H1 (cell line): ENCODE data around the gene CALU. TPM values are rescaled to one million over a fixed set of nuclear protein-coding genes. Genes with fewer than 3 reads are reported as not detected.

Experiments
- CTCF ChIA-PET: fragments of 300-600 bp; sonication (Branson Sonifier 250); formaldehyde crosslinking; loops from one replicate; lab custom pipeline; 2021; ENCODE audit not compliant: partially characterized antibody; lab: Charles Lee
- POLR2A ChIA-PET: fragments of 300-600 bp; sonication (Branson Sonifier 250); formaldehyde crosslinking; loops from one replicate; lab custom pipeline; 2021; ENCODE audit warnings: inconsistent platforms; ENCODE audit not compliant: partially characterized antibody; lab: Charles Lee
- DNase-seq, 2 experiments: peaks; one replicate each; pipeline versions ENCODE4 v3.0.0 to v3.0.0-alpha.2; 2010 to 2022; ENCODE audit warnings: low spot score in 2 of 2, low read depth in 1 of 2, mixed read lengths in 1 of 2
- FAIRE-seq: peaks from 2 replicates; lab custom pipeline; 2011; peaks lifted over from hg19 to GRCh38; lab: Jason Lieb, UNC
- H2AFZ ChIP-seq: 2 replicates; pipeline ENCODE4 v1.8.1; 2012; ENCODE audit warnings: low read length, inconsistent platforms
- H2AK5ac ChIP-seq: 2 replicates; pipeline ENCODE4 v1.6.1; 2013; ENCODE audit warnings: low read depth, low read length
- H2BK120ac ChIP-seq: replicated peaks from 2 replicates; pipeline ENCODE3; 2013; ENCODE audit warnings: low read depth, low read length, inconsistent platforms
- H2BK12ac ChIP-seq: 2 replicates; pipeline ENCODE4 v1.6.1; 2013; ENCODE audit warnings: low read depth, low read length
- H2BK15ac ChIP-seq: 2 replicates; pipeline ENCODE4 v1.6.1; 2013; ENCODE audit warnings: low read length
- H2BK20ac ChIP-seq: 2 replicates; pipeline ENCODE4 v1.6.1; 2013; ENCODE audit warnings: low read length
- H2BK5ac ChIP-seq: 2 replicates; pipeline ENCODE4 v1.6.1; 2013; ENCODE audit warnings: low read depth, low read length
- H3K14ac ChIP-seq: 2 replicates; pipeline ENCODE4 v1.6.1; 2013; ENCODE audit warnings: inconsistent platforms; ENCODE audit not compliant: insufficient read length
- H3K18ac ChIP-seq: 2 replicates; pipeline ENCODE4 v1.6.1; 2013; ENCODE audit warnings: low read length; ENCODE audit errors: extremely low read depth
- H3K23ac ChIP-seq: 2 replicates; pipeline ENCODE4 v1.6.1; 2013; ENCODE audit warnings: inconsistent platforms; ENCODE audit not compliant: insufficient read length
- H3K23me2 ChIP-seq: 2 replicates; pipeline ENCODE4 v1.6.1; 2013; ENCODE audit warnings: low read depth, low read length
- H3K27ac ChIP-seq: 2 replicates; pipeline ENCODE4 v1.6.1; 2011; ENCODE audit warnings: low read depth, low read length, inconsistent platforms
- H3K27me3 ChIP-seq, 4 experiments: replicated peaks in 1 of 4; 1 replicate in 1 of 4; 2 replicates in 3 of 4; pipeline versions ENCODE4 v1.6.1 to v1.8.1; 2011 to 2013; ENCODE audit warnings: low read length in 3 of 4, mild to moderate bottlenecking in 3 of 4, inconsistent platforms in 2 of 4, mixed read lengths in 2 of 4, moderate library complexity in 1 of 4; ENCODE audit not compliant: control insufficient read depth in 3 of 4, insufficient read depth in 3 of 4; ENCODE audit errors: extremely low read depth in 1 of 4
- H3K36me3 ChIP-seq, 4 experiments: 2 replicates each; pipeline versions ENCODE4 v1.6.1 to v1.8.1; 2011 to 2013; ENCODE audit warnings: mild to moderate bottlenecking in 4 of 4, low read length in 3 of 4, moderate library complexity in 2 of 4, control low read depth in 1 of 4, inconsistent platforms in 1 of 4; ENCODE audit not compliant: insufficient read depth in 4 of 4, control insufficient read depth in 2 of 4
- H3K4ac ChIP-seq: replicated peaks from 2 replicates; pipeline ENCODE3; 2013; ENCODE audit warnings: low read length, low read depth, mixed read lengths, inconsistent platforms; ENCODE audit not compliant: insufficient read length
- H3K4me1 ChIP-seq, 4 experiments: replicated peaks in 1 of 4; 1 replicate in 1 of 4; 2 replicates in 3 of 4; pipeline versions ENCODE4 v1.6.1 to v1.8.1; 2011 to 2013; ENCODE audit warnings: low read length in 3 of 4, inconsistent platforms in 2 of 4, mixed read lengths in 1 of 4; ENCODE audit not compliant: insufficient read depth in 4 of 4, control insufficient read depth in 3 of 4
- H3K4me2 ChIP-seq, 2 experiments: 2 replicates each; pipeline versions ENCODE4 v1.6.1 to v1.8.1; 2011 to 2013; ENCODE audit warnings: low read depth in 2 of 2, low read length in 2 of 2, control low read depth in 1 of 2, inconsistent platforms in 1 of 2, mild to moderate bottlenecking in 1 of 2; ENCODE audit not compliant: insufficient read depth in 1 of 2
- H3K4me3 ChIP-seq, 4 experiments: fragments of 200-600, 300-600 bp in 1 of 4; sonication (generic), shearing (Covaris generic), sonication (Bioruptor Twin) in 1 of 4; 2 replicates each; pipeline versions ENCODE4 v1.5.1 to v1.8.1; 2011 to 2016; ENCODE audit warnings: low read length in 4 of 4, low read depth in 3 of 4, control low read depth in 2 of 4, inconsistent platforms in 2 of 4, mild to moderate bottlenecking in 2 of 4, mixed read lengths in 1 of 4, moderate library complexity in 1 of 4; ENCODE audit not compliant: insufficient read depth in 2 of 4; ENCODE audit errors: extremely low read depth in 1 of 4
- H3K56ac ChIP-seq: replicated peaks from 2 replicates; pipeline ENCODE3; 2013; ENCODE audit warnings: low read depth, mild to moderate bottlenecking, mixed read lengths, low read length, inconsistent platforms; ENCODE audit not compliant: insufficient read length
- H3K79me1 ChIP-seq: 2 replicates; pipeline ENCODE4 v1.6.1; 2013; ENCODE audit warnings: low read depth, low read length, control low read depth
- H3K79me2 ChIP-seq, 2 experiments: 2 replicates each; pipeline versions ENCODE4 v1.6.1 to v1.8.1; 2012 to 2013; ENCODE audit warnings: low read length in 2 of 2, mild to moderate bottlenecking in 2 of 2, inconsistent platforms in 1 of 2; ENCODE audit not compliant: insufficient read depth in 2 of 2, control insufficient read depth in 1 of 2
- H3K9ac ChIP-seq, 4 experiments: replicated peaks in 1 of 4; 1 replicate in 1 of 4; 2 replicates in 3 of 4; pipeline versions ENCODE4 v1.6.1 to v1.8.1; 2011 to 2013; ENCODE audit warnings: low read depth in 3 of 4, low read length in 3 of 4, control low read depth in 2 of 4, mild to moderate bottlenecking in 2 of 4, moderate library complexity in 2 of 4, inconsistent platforms in 1 of 4; ENCODE audit errors: extremely low read depth in 1 of 4
- H3K9me3 ChIP-seq, 2 experiments: 2 replicates each; pipeline versions ENCODE4 v1.6.1 to v1.8.1; 2012 to 2013; ENCODE audit warnings: mild to moderate bottlenecking in 2 of 2, moderate library complexity in 2 of 2, control low read depth in 1 of 2, inconsistent platforms in 1 of 2, low read depth in 1 of 2, low read length in 1 of 2, mixed read lengths in 1 of 2; ENCODE audit not compliant: insufficient read depth in 2 of 2
- H4K20me1 ChIP-seq, 2 experiments: replicated peaks in 1 of 2; 2 replicates each; pipeline versions ENCODE3 to v1.8.1; 2011 to 2013; ENCODE audit warnings: inconsistent platforms in 2 of 2, low read length in 2 of 2, mild to moderate bottlenecking in 1 of 2; ENCODE audit not compliant: insufficient read depth in 2 of 2, control insufficient read depth in 1 of 2
- H4K5ac ChIP-seq: 2 replicates; pipeline ENCODE4 v1.6.1; 2013; ENCODE audit warnings: low read length, low read depth, mixed read lengths, inconsistent platforms; ENCODE audit not compliant: insufficient read length
- H4K8ac ChIP-seq: 2 replicates; pipeline ENCODE4 v1.8.0; 2013; ENCODE audit warnings: mild to moderate bottlenecking, moderate library complexity, low read length, inconsistent platforms; ENCODE audit not compliant: insufficient read depth; ENCODE audit errors: extremely low read depth
- H4K91ac ChIP-seq: replicated peaks from 2 replicates; pipeline ENCODE3; 2013; ENCODE audit warnings: low read length, mixed read lengths, inconsistent platforms; ENCODE audit not compliant: insufficient read length
- ATF2 ChIP-seq: IDR thresholded peaks from 2 replicates; pipeline ENCODE4 v1.6.1; 2012; ENCODE audit warnings: low read length, inconsistent platforms
- EP300 ChIP-seq, 2 experiments: IDR thresholded peaks; 1 replicate in 1 of 2; 2 replicates in 1 of 2; pipeline ENCODE4 v1.6.1; 2011 to 2012; ENCODE audit warnings: low read depth in 2 of 2, low read length in 2 of 2, mild to moderate bottlenecking in 2 of 2, borderline replicate concordance in 1 of 2, inconsistent platforms in 1 of 2, moderate library complexity in 1 of 2
- MAFK ChIP-seq: IDR thresholded peaks from 2 replicates; pipeline ENCODE4 v1.6.1; 2012; ENCODE audit warnings: low read depth, mild to moderate bottlenecking, improper control_type of control experiment, low read length
- NANOG ChIP-seq: IDR thresholded peaks from 2 replicates; pipeline ENCODE4 v1.6.1; 2011; ENCODE audit warnings: low read length, low read depth, mild to moderate bottlenecking, inconsistent platforms; ENCODE audit not compliant: insufficient read depth, poor library complexity, severe bottlenecking
- NRF1 ChIP-seq: IDR thresholded peaks from 2 replicates; pipeline ENCODE4 v1.6.1; 2011; ENCODE audit warnings: mild to moderate bottlenecking, low read depth, low read length, improper control_type of control experiment
- SAP30 ChIP-seq: fragments of 300-600 bp; sonication (generic); IDR thresholded peaks from 2 replicates; pipeline ENCODE4 v1.7.1; 2012; ENCODE audit warnings: low read length, moderate library complexity, mild to moderate bottlenecking, inconsistent platforms; ENCODE audit not compliant: insufficient read depth, insufficient replicate concordance
- WGBS, 2 experiments: shearing (Covaris generic) in 1 of 2; methylation state at CpG; one replicate each; pipeline versions ENCODE4 v1.1.6 to v1.1.7; 2013 to 2015; ENCODE audit warnings: low lambda C conversion rate in 2 of 2, mixed read lengths in 2 of 2, inconsistent platforms in 1 of 2, low coverage in 1 of 2, missing lambda C conversion rate in 1 of 2; ENCODE audit not compliant: insufficient replicate concordance in 2 of 2, insufficient coverage in 1 of 2, insufficient read length in 1 of 2; ENCODE audit errors: extremely low coverage in 1 of 2, missing lambda C conversion rate in 1 of 2; 5-methylcytosine and 5-hydroxymethylcytosine counted together
- polyA plus RNA-seq, 7 experiments: library from polyadenylated mRNA; depleted of rRNA in 3 of 7; stranded (reverse) in 5 of 7; unstranded in 2 of 7; fragments of >200 nt in 5 of 7; fragments of 200-250 nt in 2 of 7; gene quantifications; 1 replicate in 5 of 7; 2 replicates in 1 of 7; 4 replicates in 1 of 7; pipeline versions ENCODE4 v1.2.1 to v1.2.3, GENCODE V29; 2011 to 2013; ENCODE audit warnings: missing spikeins in 2 of 7, mixed read lengths in 2 of 7
- total RNA-seq: library from RNA; stranded (reverse); fragmentation: NEBNext Ultra II Directional; extraction: Animal tissue kit (Norgen Biotek cat#: 25700); gene quantifications from 2 replicates; pipeline ENCODE4 v1.2.1, GENCODE V29; 2021

CALU gene
- total and polyA plus RNA-seq, 2 of the 8 experiments (the other 6 are each of a cell fraction or from before 2014, with no cell fraction given) = 67.2 to 170 TPM

GRCh38 chr7:128788446-128789412 is 49.6 kb downstream of the CALU start:
- DNase-seq = no peak
- Histone ChIP-seq H3K27me3 (no peaks in the 10 kb centered on the region; a peak in 1 of 7 replicates), H4K20me1 (no peaks in the 10 kb centered on the region), H2BK12ac (no peak overlapping the region), H4K8ac (no peak overlapping the region), H3K79me1 (no peaks in the 10 kb centered on the region), H4K91ac (no peak overlapping the region), H2BK15ac (no peak overlapping the region), H2BK120ac (no peak overlapping the region), H4K5ac (no peak overlapping the region), H3K4me1 (peaks cover 5 to 11% (median 8%) of the 10 kb centered on the region in 4 experiments), H3K36me3 (no peaks in the 10 kb centered on the region), H3K79me2 (no peaks in the 10 kb centered on the region), H3K18ac (no peak overlapping the region), H3K23me2 (peaks cover 8% of the 10 kb centered on the region; the same call in 1 of the 2 replicates), H3K23ac (no peak overlapping the region), H3K56ac (no peak overlapping the region), H3K14ac (no peak overlapping the region), H3K4me2 (no peak overlapping the region), H2AFZ (no peak overlapping the region), H2BK5ac (no peak overlapping the region), H3K9me3 (no peaks in the 10 kb centered on the region), H3K4me3 (no peak overlapping the region), H3K27ac (no peak overlapping the region), H2BK20ac (no peak overlapping the region), H3K9ac (no peak overlapping the region), H3K4ac (no peak overlapping the region), H2AK5ac (no peak overlapping the region)
- POLR2A ChIA-PET = no interaction called here
- CTCF ChIA-PET = interaction anchor here (0.6 to 1.1 kb wide), 3 partner anchors 17 to 90 kb away, joined by 3 to 4 read pairs (median 3); no protein-coding TSS in a partner anchor
- TF ChIP-seq EP300 (IDR thresholded peaks at IDR 0.05; ENCODE audit: borderline replicate concordance in 1 of 2, low read depth in 2 of 2, low read length in 2 of 2) (no peak), SAP30 (no peak), NANOG (no peak), ATF2 (no peak), MAFK (no peak), NRF1 (no peak)
- no peak for FAIRE-seq
- WGBS, 2 experiments = 82% methylated on average over 9 of the region's 9 CpGs; no CpG with 5 or more reads in 1 of the 2 experiments
